IMR-90 (cell line): ENCODE data around the gene ZNF670. TPM values are rescaled to one million over a fixed set of nuclear protein-coding genes. Genes with fewer than 3 reads are reported as not detected.

Source experiments
- ATAC-seq: fragments of 200-7000 bp; cut with Tn5 transposase; 2 replicates; pipeline ENCODE4 v1.9.1; 2020; ENCODE audit warnings: low read depth, mild to moderate bottlenecking, moderate library complexity
- BruUV-seq: library from RNA; stranded (reverse); fragments of 400-500 nt; replicated peaks from 2 replicates; lab custom pipeline; 2021; lab: Mats Ljungman, UMichigan
- CTCF ChIA-PET: fragments of 300-600 bp; formaldehyde crosslinking; extraction: SDS; loops from one replicate; lab custom pipeline; 2021; ENCODE audit warnings: antibody characterized with exemption; lab: Yijun Ruan, JAX
- POLR2A ChIA-PET: fragments of 300-600 bp; sonication (Branson Sonifier 250); formaldehyde crosslinking; loops from one replicate; lab custom pipeline; 2022; ENCODE audit warnings: antibody characterized with exemption; ENCODE audit not compliant: unreplicated experiment; lab: Charles Lee
- DNase-seq: peaks from one replicate; pipeline ENCODE4 v3.0.0; 2013
- H2AFZ ChIP-seq: replicated peaks from 2 replicates; pipeline ENCODE3; 2013; ENCODE audit warnings: low read length, mild to moderate bottlenecking; ENCODE audit not compliant: poor library complexity
- H2AK5ac ChIP-seq: 2 replicates; pipeline ENCODE4 v1.6.1; 2013; ENCODE audit warnings: low read depth, low read length, inconsistent platforms
- H2AK9ac ChIP-seq: replicated peaks from 2 replicates; pipeline ENCODE3; 2013; ENCODE audit warnings: mild to moderate bottlenecking, low read depth, low read length, moderate library complexity; ENCODE audit not compliant: poor library complexity
- H2BK120ac ChIP-seq: 2 replicates; pipeline ENCODE4 v1.6.1; 2013; ENCODE audit warnings: low read depth, low read length, inconsistent platforms
- H2BK15ac ChIP-seq: 3 replicates; pipeline ENCODE4 v1.6.1; 2013; ENCODE audit warnings: low read depth, low read length, inconsistent platforms
- H2BK20ac ChIP-seq: 2 replicates; pipeline ENCODE4 v1.6.1; 2013; ENCODE audit warnings: low read depth, mild to moderate bottlenecking, inconsistent platforms, low read length, moderate library complexity
- H2BK5ac ChIP-seq: 2 replicates; pipeline ENCODE4 v1.6.1; 2013; ENCODE audit warnings: mild to moderate bottlenecking, low read depth, low read length, inconsistent platforms; ENCODE audit not compliant: poor library complexity, severe bottlenecking
- H3K14ac ChIP-seq: replicated peaks from 2 replicates; pipeline ENCODE4 v1.6.1; 2013; ENCODE audit warnings: low read depth, low read length, inconsistent platforms
- H3K18ac ChIP-seq: 2 replicates; pipeline ENCODE4 v1.6.1; 2013; ENCODE audit warnings: low read depth, low read length, control low read depth
- H3K23ac ChIP-seq: 2 replicates; pipeline ENCODE4 v1.6.1; 2013; ENCODE audit warnings: low read depth, low read length, inconsistent platforms
- H3K27ac ChIP-seq: 2 replicates; pipeline ENCODE4 v1.5.1; 2013; ENCODE audit warnings: mild to moderate bottlenecking, control low read depth, low read length; ENCODE audit not compliant: insufficient read depth
- H3K27me3 ChIP-seq: 2 replicates; pipeline ENCODE4 v1.6.1; 2013; ENCODE audit warnings: low read length; ENCODE audit not compliant: control insufficient read depth, insufficient read depth
- H3K36me3 ChIP-seq: 2 replicates; pipeline ENCODE4 v1.6.1; 2013; ENCODE audit warnings: low read length, mixed read lengths; ENCODE audit not compliant: control insufficient read depth, insufficient read depth
- H3K4ac ChIP-seq: 2 replicates; pipeline ENCODE4 v1.6.1; 2013; ENCODE audit warnings: low read depth, low read length, inconsistent platforms
- H3K4me1 ChIP-seq: 2 replicates; pipeline ENCODE4 v1.6.1; 2013; ENCODE audit warnings: low read length, mixed read lengths; ENCODE audit not compliant: control insufficient read depth, insufficient read depth
- H3K4me2 ChIP-seq: 2 replicates; pipeline ENCODE4 v1.6.1; 2013; ENCODE audit warnings: low read depth, mild to moderate bottlenecking, control low read depth, low read length, moderate library complexity
- H3K4me3 ChIP-seq: 2 replicates; pipeline ENCODE4 v1.5.1; 2013; ENCODE audit warnings: low read depth, mild to moderate bottlenecking, control low read depth, low read length, moderate library complexity; ENCODE audit not compliant: insufficient read depth
- H3K56ac ChIP-seq: 2 replicates; pipeline ENCODE4 v1.6.1; 2013; ENCODE audit warnings: low read length, inconsistent platforms; ENCODE audit not compliant: insufficient read depth; ENCODE audit errors: extremely low read depth
- H3K79me1 ChIP-seq, 2 experiments: 2 replicates each; pipeline ENCODE4 v1.6.1; 2013; ENCODE audit warnings: low read length in 2 of 2, inconsistent platforms in 1 of 2, low read depth in 1 of 2
- H3K9ac ChIP-seq: 2 replicates; pipeline ENCODE4 v1.6.1; 2013; ENCODE audit warnings: low read depth, low read length, control low read depth
- H3K9me1 ChIP-seq: 2 replicates; pipeline ENCODE4 v1.6.1; 2013; ENCODE audit warnings: low read length, inconsistent platforms; ENCODE audit not compliant: insufficient read depth
- H3K9me3 ChIP-seq: 2 replicates; pipeline ENCODE4 v1.6.1; 2013; ENCODE audit warnings: low read length; ENCODE audit not compliant: control insufficient read depth, insufficient read depth
- H4K20me1 ChIP-seq: 2 replicates; pipeline ENCODE4 v1.6.1; 2013; ENCODE audit warnings: low read length, inconsistent platforms; ENCODE audit not compliant: insufficient read depth
- H4K5ac ChIP-seq: 2 replicates; pipeline ENCODE4 v1.6.1; 2013; ENCODE audit warnings: mild to moderate bottlenecking, low read depth, low read length, control low read depth
- H4K8ac ChIP-seq, 2 experiments: 2 replicates each; pipeline ENCODE4 v1.6.1; 2013; ENCODE audit warnings: low read depth in 2 of 2, low read length in 2 of 2, control low read depth in 1 of 2, inconsistent platforms in 1 of 2
- H4K91ac ChIP-seq: 2 replicates; pipeline ENCODE4 v1.6.1; 2013; ENCODE audit warnings: low read depth, low read length, inconsistent platforms; ENCODE audit not compliant: insufficient read depth
- BHLHE40 ChIP-seq: fragments of 150-350 bp; IDR thresholded peaks from 2 replicates; pipeline ENCODE4 v1.6.1; 2016; ENCODE audit warnings: mild to moderate bottlenecking, low read depth, low read length
- CEBPB ChIP-seq: IDR thresholded peaks from 2 replicates; pipeline ENCODE4 v1.6.1; 2012; ENCODE audit warnings: low read depth, low read length, improper control_type of control experiment
- CHD1 ChIP-seq: IDR thresholded peaks from 2 replicates; pipeline ENCODE4 v1.6.1; 2012; ENCODE audit warnings: low read depth, low read length, improper control_type of control experiment
- CTCF ChIP-seq: conservative IDR thresholded peaks from 2 replicates; pipeline ENCODE4 v1.5.1; 2012; ENCODE audit warnings: mild to moderate bottlenecking, low read depth, low read length, improper control_type of control experiment
- ELK1 ChIP-seq: fragments of 150-350 bp; IDR thresholded peaks from 2 replicates; pipeline ENCODE4 v1.6.1; 2016; ENCODE audit warnings: low read depth, mild to moderate bottlenecking, low read length, moderate library complexity, borderline replicate concordance
- FOS ChIP-seq: fragments of 150-350 bp; IDR thresholded peaks from 2 replicates; pipeline ENCODE4 v1.6.1; 2016; ENCODE audit warnings: low read depth, low read length
- MAFK ChIP-seq: IDR thresholded peaks from 2 replicates; pipeline ENCODE4 v1.6.1; 2012; ENCODE audit warnings: low read depth, low read length, improper control_type of control experiment
- MAZ ChIP-seq: IDR thresholded peaks from 2 replicates; pipeline ENCODE4 v1.6.1; 2012; ENCODE audit warnings: low read depth, mild to moderate bottlenecking, low read length, improper control_type of control experiment, moderate library complexity, borderline replicate concordance
- MXI1 ChIP-seq: IDR thresholded peaks from 2 replicates; pipeline ENCODE4 v1.6.1; 2012; ENCODE audit warnings: low read depth, mild to moderate bottlenecking, low read length, moderate library complexity, borderline replicate concordance
- POLR2A ChIP-seq: IDR thresholded peaks from 2 replicates; pipeline ENCODE4 v1.6.1; 2012; ENCODE audit warnings: mild to moderate bottlenecking, low read depth, low read length
- RAD21 ChIP-seq: IDR thresholded peaks from 2 replicates; pipeline ENCODE4 v1.6.1; 2012; ENCODE audit warnings: low read length, improper control_type of control experiment
- RCOR1 ChIP-seq: IDR thresholded peaks from 2 replicates; pipeline ENCODE4 v1.6.1; 2012; ENCODE audit warnings: mild to moderate bottlenecking, low read length, improper control_type of control experiment; ENCODE audit not compliant: insufficient replicate concordance
- RFX5 ChIP-seq: IDR thresholded peaks from 2 replicates; pipeline ENCODE4 v1.8.0; 2012; ENCODE audit warnings: low read depth, mild to moderate bottlenecking, low read length, moderate library complexity
- SMC3 ChIP-seq: fragments of 150-350 bp; IDR thresholded peaks from 2 replicates; pipeline ENCODE4 v1.6.1; 2016; ENCODE audit warnings: low read depth, mild to moderate bottlenecking, antibody characterized with exemption, low read length, moderate library complexity
- WGBS, 2 experiments: methylation state at CpG; one replicate each; pipeline versions ENCODE4 v1.1.5 to v1.1.7; 2013; ENCODE audit warnings: missing lambda C conversion rate in 2 of 2; ENCODE audit not compliant: insufficient read length in 1 of 2; ENCODE audit errors: extremely low coverage in 2 of 2; 5-methylcytosine and 5-hydroxymethylcytosine counted together
- dilution Hi-C: fragments of 300-500 bp; cut with HindIII; formaldehyde crosslinking; loops from one replicate; pipeline ENCODE4 v1.14.3; 2018; ENCODE audit warnings: low sequenced_read_pairs; ENCODE audit not compliant: unreplicated experiment
- in situ Hi-C: fragments of 300-500 bp; cut with MboI; formaldehyde crosslinking; loops from 3 replicates; pipeline ENCODE4 v1.14.3; 2019; ENCODE audit warnings: low sequenced_read_pairs, inconsistent platforms, mixed read lengths
- intact Hi-C: fragments of 100-400 bp; cut with micrococcal nuclease; formaldehyde crosslinking; loops from 2 replicates; pipeline ENCODE4 v1.10.0; 2022
- polyA plus RNA-seq, 3 experiments: library from polyadenylated mRNA; depleted of rRNA; stranded (reverse); fragments of >200 nt; gene quantifications; 2 replicates each; pipeline ENCODE4 v1.2.3, GENCODE V29; 2012; ENCODE audit warnings: low replicate concordance in 1 of 3
- total RNA-seq: library from RNA; depleted of rRNA; stranded (reverse); fragments of >200 nt; gene quantifications from 2 replicates; pipeline ENCODE4 v1.2.3, GENCODE V29; 2012
- TF ChIP-seq, protein P1 (sequence below): fragments of 150-350 bp; IDR thresholded peaks from 2 replicates; pipeline ENCODE4 v1.6.1; 2017; ENCODE audit warnings: mild to moderate bottlenecking, antibody characterized with exemption, low read length, low read depth

Gene ZNF670
- total and polyA plus RNA-seq, 2 of the 4 experiments (the other 2 are of a cell fraction): 1.8 to 4.5 TPM

- no TSS peak for BruUV-seq
- H3K4ac ChIP-seq: no peak overlapping the region
- no peak overlapping the region for H2BK120ac ChIP-seq
- POLR2A ChIA-PET: no interaction called here
- H2BK20ac ChIP-seq: no peak overlapping the region
- no peak overlapping the region for H2BK5ac ChIP-seq
- H3K9me1 ChIP-seq: no peaks in the 10 kb centered on the region
- H4K91ac ChIP-seq: no peak overlapping the region
- H2AK9ac ChIP-seq: no peak overlapping the region
- WGBS, 2 experiments: no CpG with 5 or more reads among the region's 2 CpGs
- H4K20me1 ChIP-seq: no peaks in the 10 kb centered on the region
- H3K4me2 ChIP-seq: no peak overlapping the region
- no peak overlapping the region for H3K56ac ChIP-seq
- DNase-seq: no peak
- no peaks in the 10 kb centered on the region for H3K27me3 ChIP-seq
- no peak for ATAC-seq
- H3K4me1 ChIP-seq: no peaks in the 10 kb centered on the region
- peaks cover 0 to 9% of the 10 kb centered on the region in 2 experiments; a peak in 2 of 4 replicates for H3K79me1 ChIP-seq
- dilution Hi-C loops: no loop called here
- H2AK5ac ChIP-seq: no peak overlapping the region
- no peak overlapping the region for H3K9ac ChIP-seq
- in situ Hi-C loops: no loop called here
- no peak overlapping the region for H2AFZ ChIP-seq
- no peak overlapping the region for H3K14ac ChIP-seq
- no peaks in the 10 kb centered on the region for H3K36me3 ChIP-seq
- H3K4me3 ChIP-seq: no peak overlapping the region
- TF ChIP-seq ELK1: no peak
- no peak for TF ChIP-seq RCOR1
- no peak for TF ChIP-seq CTCF
- TF ChIP-seq CHD1: no peak
- no peak for TF ChIP-seq RAD21
- no peak for TF ChIP-seq FOS
- TF ChIP-seq CEBPB: no peak
- TF ChIP-seq SMC3: no peak
- no peak for TF ChIP-seq RFX5
- TF ChIP-seq MXI1: no peak
- TF ChIP-seq, protein P1, sequence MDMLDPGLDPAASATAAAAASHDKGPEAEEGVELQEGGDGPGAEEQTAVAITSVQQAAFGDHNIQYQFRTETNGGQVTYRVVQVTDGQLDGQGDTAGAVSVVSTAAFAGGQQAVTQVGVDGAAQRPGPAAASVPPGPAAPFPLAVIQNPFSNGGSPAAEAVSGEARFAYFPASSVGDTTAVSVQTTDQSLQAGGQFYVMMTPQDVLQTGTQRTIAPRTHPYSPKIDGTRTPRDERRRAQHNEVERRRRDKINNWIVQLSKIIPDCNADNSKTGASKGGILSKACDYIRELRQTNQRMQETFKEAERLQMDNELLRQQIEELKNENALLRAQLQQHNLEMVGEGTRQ: no peak
- TF ChIP-seq BHLHE40: no peak
- TF ChIP-seq MAFK: no peak
- no peak for TF ChIP-seq POLR2A
- TF ChIP-seq MAZ: no peak
- H2BK15ac ChIP-seq: no peak overlapping the region
- H3K27ac ChIP-seq: no peak overlapping the region
- CTCF ChIA-PET: no interaction called here
- intact Hi-C loops: no loop called here
- no peak overlapping the region for H3K23ac ChIP-seq
- peaks cover 42% of the 10 kb centered on the region for H3K9me3 ChIP-seq
- H4K5ac ChIP-seq: no peak overlapping the region
- no peak overlapping the region for H3K18ac ChIP-seq
- H4K8ac ChIP-seq: no peak overlapping the region
Measured at GRCh38 chr1:247047260-247047659, 31.4 kb downstream of the ZNF670 start.
